Kidney (tissue), 14 donors: Measurements from ENCODE around the gene ZFP36. TPM values are rescaled to one million over a fixed set of nuclear protein-coding genes. Genes with fewer than 3 reads are reported as not detected.

Experiments used
- DNase-seq, 5 donors: peaks; one replicate each; pipeline ENCODE4 v3.0.0-alpha.2; 2013 to 2020
- FAIRE-seq: peaks from 2 replicates; lab custom pipeline; 2012; peaks lifted over from hg19 to GRCh38; lab: Jason Lieb, UNC
- H3K27ac ChIP-seq, 2 donors: one replicate each; pipeline ENCODE4 v1.7.0; 2013; ENCODE audit warnings: low read depth in 2 of 2, low read length in 2 of 2, inconsistent platforms in 1 of 2
- H3K27me3 ChIP-seq: one replicate; pipeline ENCODE4 v1.7.1; 2013; ENCODE audit warnings: low read length, inconsistent platforms; ENCODE audit not compliant: control insufficient read depth, insufficient read depth
- H3K36me3 ChIP-seq, 3 donors: one replicate each; pipeline versions ENCODE4 v1.7.0 to v1.7.1; 2013; ENCODE audit warnings: low read length in 3 of 3, control low read depth in 1 of 3, inconsistent platforms in 1 of 3; ENCODE audit not compliant: insufficient read depth in 3 of 3, control insufficient read depth in 2 of 3
- H3K4me1 ChIP-seq, 3 donors: one replicate each; pipeline versions ENCODE4 v1.7.0 to v1.7.1; 2013; ENCODE audit warnings: low read length in 3 of 3, inconsistent platforms in 1 of 3, low read depth in 1 of 3; ENCODE audit not compliant: control insufficient read depth in 2 of 3, insufficient read depth in 2 of 3
- H3K4me3 ChIP-seq, 3 donors: one replicate each; pipeline versions ENCODE4 v1.7.0 to v1.8.1; 2013; ENCODE audit warnings: low read length in 3 of 3, control low read depth in 1 of 3, inconsistent platforms in 1 of 3
- H3K9ac ChIP-seq, 3 donors: one replicate each; pipeline versions ENCODE4 v1.7.0 to v1.7.1; 2013; ENCODE audit warnings: low read length in 3 of 3, control low read depth in 1 of 3, inconsistent platforms in 1 of 3
- H3K9me3 ChIP-seq, 3 donors: one replicate each; pipeline versions ENCODE4 v1.7.0 to v1.7.1; 2013; ENCODE audit warnings: low read length in 3 of 3, control low read depth in 1 of 3, inconsistent platforms in 1 of 3; ENCODE audit not compliant: control insufficient read depth in 2 of 3, insufficient read depth in 1 of 3
- CTCF ChIP-seq: IDR thresholded peaks from 3 replicates; pipeline ENCODE4 v1.5.1; 2012; ENCODE audit warnings: mild to moderate bottlenecking, moderate library complexity, borderline replicate concordance; ENCODE audit not compliant: insufficient read depth; ENCODE audit errors: extremely low read depth
- intact Hi-C: fragments of 100-400 bp; cut with DNase I; formaldehyde crosslinking; loops from one replicate; pipeline ENCODE4 v1.11.1; 2022
- polyA plus RNA-seq: library from polyadenylated mRNA; stranded (reverse); fragments of 350-450 nt; fragmentation: Illumina TruSeq; extraction: RNeasy Lipid Tissue Mini Kit (QIAGEN cat#74804); gene quantifications from one replicate; pipeline ENCODE4 v1.2.3, GENCODE V29; 2014; ENCODE audit warnings: low read depth, low replicate concordance; ENCODE audit not compliant: insufficient read depth
- total RNA-seq: library from RNA; stranded (reverse); fragmentation: NEBNext Ultra II Directional; extraction: Animal tissue kit (Norgen Biotek cat#: 25700); gene quantifications from one replicate; pipeline ENCODE4 v1.2.1, GENCODE V29; 2021
- donor health status: control.
- donor health status: control.
- donor health status: control.
- donor health status: control.
- donor health status: control.
- donor health status: DM: yes; HTN: yes; CAD: no.
- donor health status: Normal renal cell carcinoma (clear cell type).

ZFP36 gene
- total and polyA plus RNA-seq, 2 donors from 2014 or later, result 87.9 to 132 TPM

DNA sequence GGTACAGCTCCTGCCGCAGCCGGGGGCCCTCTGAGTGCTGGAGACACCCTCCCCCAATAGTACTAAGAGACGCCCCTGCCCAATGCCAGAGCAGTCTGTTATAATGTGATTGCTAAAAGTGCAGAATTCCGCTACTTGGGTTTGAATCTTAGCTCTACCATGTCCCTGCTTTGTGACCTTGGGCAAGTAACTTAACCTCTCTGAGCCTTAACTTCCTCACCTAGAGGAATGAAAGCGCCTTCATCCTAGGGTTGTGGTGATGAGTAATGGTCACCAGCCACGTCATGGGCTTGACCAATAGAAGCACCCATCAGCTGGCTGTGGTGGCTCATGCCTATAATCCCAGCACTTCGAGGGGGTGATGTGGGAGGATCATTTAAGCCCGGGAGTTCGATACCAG, 12.4 kb downstream of the ZFP36 start:
- Histone ChIP-seq H3K36me3 (peaks cover 0 to 9% (median 2%) of the 10 kb centered on the region in 3 donors), H3K27ac (no peak overlapping the region), H3K9ac (no peak overlapping the region), H3K9me3 (no peaks in the 10 kb centered on the region), H3K4me1 (peaks cover 0 to 3% (median 0%) of the 10 kb centered on the region in 3 donors), H3K4me3 (no peak overlapping the region), H3K27me3 (no peaks in the 10 kb centered on the region)
- TF ChIP-seq CTCF, result no peak
- intact Hi-C loops, result no loop called here
- DNase-seq (no peak), FAIRE-seq (no peak)

GRCh38 chr19:39420769-39421168, 14.1 kb downstream of the ZFP36 start:
- peaks cover 0 to 9% (median 2%) of the 10 kb centered on the region in 3 donors for H3K36me3 ChIP-seq
- FAIRE-seq, result no peak

GRCh38 chr19:39422020-39422419, 15.4 kb downstream of the ZFP36 start:
- no peaks in the 10 kb centered on the region for H3K9me3 ChIP-seq
- FAIRE-seq, result no peak
- H3K27ac ChIP-seq, result no peak overlapping the region
- no peaks in the 10 kb centered on the region for H3K4me1 ChIP-seq
- DNase-seq, result no peak
- intact Hi-C loops, result no loop called here
- H3K36me3 ChIP-seq, result peaks cover 0 to 9% (median 2%) of the 10 kb centered on the region in 3 donors
- no peak overlapping the region for H3K4me3 ChIP-seq
- no peak overlapping the region for H3K9ac ChIP-seq
- no peak for TF ChIP-seq CTCF
- H3K27me3 ChIP-seq, result no peaks in the 10 kb centered on the region

More at GRCh38 chr19:39420769-39421168, 14.1 kb downstream of the ZFP36 start:
- H3K27ac ChIP-seq, result no peak overlapping the region
- intact Hi-C loops, result no loop called here
- no peaks in the 10 kb centered on the region for H3K9me3 ChIP-seq
- no peaks in the 10 kb centered on the region for H3K27me3 ChIP-seq
- no peak for TF ChIP-seq CTCF
- no peaks in the 10 kb centered on the region for H3K4me1 ChIP-seq
- H3K4me3 ChIP-seq, result no peak overlapping the region
- DNase-seq, result no peak
- no peak overlapping the region for H3K9ac ChIP-seq
